ENCODE measurements around the gene BAZ1A. TPM values are rescaled to one million over a fixed set of nuclear protein-coding genes. Genes with fewer than 3 reads are reported as not detected.
A peak's percentile ranks its signal among the peaks of the same experiment; 100 is the strongest.

BAZ1A gene
- total and polyA plus RNA-seq, 11 donors = 3.8 to 20.3 (median 6.5) TPM

DNA sequence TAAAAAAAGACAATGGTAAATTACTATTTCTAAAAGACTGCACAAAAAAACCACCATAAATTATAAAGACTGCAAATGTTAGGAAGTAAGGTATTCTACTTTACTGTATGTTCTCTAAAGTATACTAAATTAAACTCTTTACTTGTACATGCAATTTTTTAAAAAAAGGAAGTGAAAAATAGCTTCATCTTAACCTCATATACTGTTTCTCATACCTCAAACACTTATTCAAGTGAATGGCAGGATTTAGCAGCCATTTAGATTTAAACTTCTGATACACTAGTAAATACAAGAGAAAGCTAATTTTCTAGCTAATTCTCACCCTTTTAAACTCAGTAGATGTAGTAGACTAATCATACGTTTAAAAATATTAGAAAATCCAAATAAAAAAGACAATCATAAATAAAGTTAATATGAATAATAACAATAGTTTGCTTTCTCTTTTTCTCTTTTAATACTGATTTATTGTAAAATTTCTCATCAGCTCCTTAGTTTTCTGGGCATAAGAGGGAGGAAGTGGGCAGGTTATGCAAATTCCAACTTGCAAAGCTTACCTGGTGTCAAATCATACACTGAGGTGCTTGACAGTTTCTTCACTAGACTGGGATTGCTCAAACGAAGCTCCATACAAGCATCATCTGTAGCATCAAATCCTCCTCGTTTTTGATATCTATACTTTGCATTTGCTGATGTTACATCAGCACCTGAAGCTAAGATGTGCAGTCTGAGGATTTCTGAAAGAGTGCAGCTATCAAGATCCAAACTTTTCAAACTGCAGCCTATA, 89.7 kb downstream of the BAZ1A start:
- ATAC-seq = no peak
- WGBS, 4 donors = 79 to 91% (median 83%) methylated on average over 3 of the region's 3 CpGs
- intact Hi-C loops (cut with DNase I) = no loop called here

GRCh38 chr14:34782031-34782430, 93.1 kb downstream of the BAZ1A start:
- Histone ChIP-seq H3K36me3 (peaks cover 2 to 88% (median 63%) of the 10 kb centered on the region in 9 donors), H3K4me1 (peaks cover 0 to 9% (median 0%) of the 10 kb centered on the region in 12 donors), H3K27ac (no peak overlapping the region), H3K4me3 (no peak overlapping the region), H3K9me3 (no peaks in the 10 kb centered on the region), H3K27me3 (no peaks in the 10 kb centered on the region)
- DNase-seq (no peak), ATAC-seq (no peak)
- 83 to 95% (median 92%) methylated on average over 2 of the region's 2 CpGs for WGBS, 4 donors
- intact Hi-C loops (cut with DNase I) = no loop called here
- TF ChIP-seq CTCF (IDR thresholded peaks at IDR 0.05) (no peak), POLR2A (IDR thresholded peaks at IDR 0.05) (no peak)

More for the DNA sequence above, 89.7 kb downstream of the BAZ1A start:
- Histone ChIP-seq H3K4me3 (no peak overlapping the region), H3K36me3 (peaks cover 2 to 85% (median 50%) of the 10 kb centered on the region in 9 donors), H3K27ac (no peak overlapping the region), H3K4me1 (peaks cover 0 to 9% (median 0%) of the 10 kb centered on the region in 12 donors), H3K27me3 (no peaks in the 10 kb centered on the region), H3K9me3 (no peaks in the 10 kb centered on the region)
- DNase-seq = no peak
- TF ChIP-seq POLR2A (IDR thresholded peaks at IDR 0.05) = no peak
- no peak for TF ChIP-seq CTCF (IDR thresholded peaks at IDR 0.05)

DNA sequence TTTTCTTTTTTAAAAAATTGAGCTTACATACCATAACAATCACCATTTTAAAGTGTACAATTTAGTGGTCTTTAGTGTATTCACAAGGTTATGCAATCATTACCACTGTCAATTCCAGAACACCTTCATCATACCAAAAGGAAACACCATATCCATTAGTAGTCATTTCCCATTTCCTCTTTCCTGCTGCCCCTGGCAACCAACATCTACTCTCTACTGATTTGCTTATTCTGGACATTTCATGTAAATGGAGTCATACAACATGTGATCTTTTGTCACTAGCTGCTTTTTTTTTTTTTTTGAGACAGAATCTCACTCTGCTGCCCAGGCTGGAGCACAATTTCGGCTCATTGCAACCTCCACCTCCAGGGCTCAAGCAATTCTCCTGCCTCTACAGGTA, 93.9 kb downstream of the BAZ1A start:
- intact Hi-C loops (cut with DNase I) = no loop called here

More for the DNA sequence above, 93.9 kb downstream of the BAZ1A start:
- TF ChIP-seq POLR2A (IDR thresholded peaks at IDR 0.05) = no peak
- no peak for TF ChIP-seq CTCF (IDR thresholded peaks at IDR 0.05)
- H3K36me3 ChIP-seq = peaks cover 2 to 94% (median 66%) of the 10 kb centered on the region in 9 donors
- peaks cover 0 to 9% (median 0%) of the 10 kb centered on the region in 12 donors for H3K4me1 ChIP-seq
- peak overlapping the region in 1 of 12 donors; percentile 28 for H3K27ac ChIP-seq
- no peak overlapping the region for H3K4me3 ChIP-seq
- ATAC-seq (peak in 3 of 4 donors; percentile 38 to 74 (median 41)), DNase-seq (no peak)
- no peaks in the 10 kb centered on the region for H3K27me3 ChIP-seq
- 83 to 95% (median 91%) methylated on average over 1 of the region's 1 CpG for WGBS, 4 donors
- H3K9me3 ChIP-seq = no peaks in the 10 kb centered on the region

Data from heart left ventricle (tissue), 16 donors.